H1 (cell line): ENCODE measurements around the gene THOC6. TPM values are rescaled to one million over a fixed set of nuclear protein-coding genes. Genes with fewer than 3 reads are reported as not detected.

Experiments used
- RAD21 ChIP-seq, 2 experiments: IDR thresholded peaks in 1 of 2; conservative IDR thresholded peaks in 1 of 2; 2 replicates each; pipeline ENCODE4 v1.6.1; 2011; ENCODE audit warnings: low read depth in 2 of 2, low read length in 2 of 2, improper control_type of control experiment in 1 of 2, inconsistent platforms in 1 of 2, mild to moderate bottlenecking in 1 of 2, moderate library complexity in 1 of 2
- SP1 ChIP-seq: IDR thresholded peaks from 2 replicates; pipeline ENCODE4 v1.6.1; 2011; ENCODE audit warnings: low read depth, low read length
- polyA plus RNA-seq, 7 experiments: library from polyadenylated mRNA; depleted of rRNA in 3 of 7; stranded (reverse) in 5 of 7; unstranded in 2 of 7; fragments of >200 nt in 5 of 7; fragments of 200-250 nt in 2 of 7; gene quantifications; 1 replicate in 5 of 7; 2 replicates in 1 of 7; 4 replicates in 1 of 7; pipeline versions ENCODE4 v1.2.1 to v1.2.3, GENCODE V29; 2011 to 2013; ENCODE audit warnings: missing spikeins in 2 of 7, mixed read lengths in 2 of 7
- total RNA-seq: library from RNA; stranded (reverse); fragmentation: NEBNext Ultra II Directional; extraction: Animal tissue kit (Norgen Biotek cat#: 25700); gene quantifications from 2 replicates; pipeline ENCODE4 v1.2.1, GENCODE V29; 2021

THOC6 gene
- total and polyA plus RNA-seq, 2 of the 8 experiments (the other 6 are each of a cell fraction or from before 2014, with no cell fraction given): 78.5 to 111 TPM

DNA sequence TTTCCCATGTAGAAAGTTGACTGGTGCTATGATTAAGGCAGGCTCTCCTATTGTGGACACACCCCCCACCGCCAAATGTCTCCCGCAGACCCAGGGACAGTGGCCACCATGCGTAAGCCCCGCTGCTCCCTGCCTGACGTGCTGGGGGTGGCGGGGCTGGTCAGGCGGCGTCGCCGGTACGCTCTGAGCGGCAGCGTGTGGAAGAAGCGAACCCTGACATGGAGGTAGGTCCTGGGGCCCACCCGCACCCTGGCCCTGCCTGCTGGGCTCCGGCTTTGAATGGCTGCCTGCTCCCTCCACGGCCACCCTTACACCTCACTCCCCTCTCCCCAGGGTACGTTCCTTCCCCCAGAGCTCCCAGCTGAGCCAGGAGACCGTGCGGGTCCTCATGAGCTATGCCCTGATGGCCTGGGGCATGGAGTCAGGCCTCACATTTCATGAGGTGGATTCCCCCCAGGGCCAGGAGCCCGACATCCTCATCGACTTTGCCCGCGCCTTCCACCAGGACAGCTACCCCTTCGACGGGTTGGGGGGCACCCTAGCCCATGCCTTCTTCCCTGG is 26.2 kb downstream of the THOC6 start (continued):
- TF ChIP-seq RAD21 (IDR thresholded peaks at IDR 0.05 in 1 of 2, conservative IDR thresholded peaks at IDR 0.05 in 1 of 2; ENCODE audit: low read depth in 2 of 2, low read length in 2 of 2) (no peak), SP1 (no peak)
